GM18861 (cell line): ENCODE data around the gene ISYNA1.

ENCODE experiments used
- ATAC-seq: cut with Tn5 transposase; IDR thresholded peaks from one replicate; pipeline ENCODE4 v1.9.1; 2021; ENCODE audit not compliant: unreplicated experiment

Gene ISYNA1

DNA sequence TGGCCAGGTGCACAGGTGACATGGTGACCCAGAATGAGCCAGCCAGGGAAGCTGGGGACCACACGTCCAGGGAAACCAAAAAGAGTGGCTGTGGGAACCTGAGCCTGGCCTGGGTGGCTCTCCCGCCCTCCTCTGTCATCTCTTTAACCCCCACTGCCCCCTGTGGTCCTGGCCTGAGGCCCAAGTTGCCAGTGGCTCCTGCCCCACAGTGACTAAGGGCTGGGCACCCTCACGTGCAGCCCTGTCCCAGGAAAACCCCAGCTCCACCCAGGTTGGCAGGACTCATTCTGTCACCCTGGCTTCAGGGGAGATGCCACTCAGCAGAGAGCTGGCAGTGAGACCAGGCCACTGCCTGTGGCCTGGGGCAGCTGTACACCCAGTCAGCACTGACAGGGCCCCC, 30.6 kb upstream of the ISYNA1 start:
- ATAC-seq: no peak

DNA sequence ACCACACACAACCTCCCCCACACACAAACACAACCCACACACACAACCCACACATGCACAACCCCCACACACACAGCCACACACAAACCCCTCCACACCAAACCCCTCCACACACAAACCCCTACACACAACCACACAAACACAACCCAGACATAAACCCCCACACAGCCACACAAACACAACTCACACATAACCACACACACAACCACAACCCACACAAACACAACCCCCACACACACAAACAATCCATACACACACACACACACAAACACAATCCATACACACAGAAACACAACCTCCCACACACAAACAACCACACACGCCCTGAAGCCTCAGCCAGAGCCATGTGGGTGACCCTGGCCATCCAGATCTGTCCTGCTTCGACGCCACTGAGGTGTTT, 30.0 kb upstream of the ISYNA1 start:
- ATAC-seq: no peak

DNA sequence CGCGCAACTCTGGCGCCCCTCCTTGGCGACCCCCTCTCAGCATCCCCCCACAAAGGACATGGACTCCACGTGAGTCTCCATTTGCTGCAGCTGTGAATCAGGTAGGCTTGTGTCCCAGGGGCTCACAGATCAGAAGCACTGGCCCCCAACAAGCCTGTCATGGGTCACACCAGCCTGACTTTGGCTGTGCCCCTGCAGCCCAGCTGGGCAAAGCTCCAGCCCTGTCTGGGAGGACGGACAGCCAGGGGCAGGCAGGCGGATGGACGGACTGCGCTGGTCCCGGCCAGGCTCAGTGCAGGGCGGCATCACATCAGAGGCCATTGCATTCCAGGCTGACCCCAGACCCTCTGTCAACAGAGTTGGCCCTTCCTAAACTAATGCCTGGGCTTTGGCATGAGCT, 28.4 kb upstream of the ISYNA1 start:
- ATAC-seq: no peak

DNA sequence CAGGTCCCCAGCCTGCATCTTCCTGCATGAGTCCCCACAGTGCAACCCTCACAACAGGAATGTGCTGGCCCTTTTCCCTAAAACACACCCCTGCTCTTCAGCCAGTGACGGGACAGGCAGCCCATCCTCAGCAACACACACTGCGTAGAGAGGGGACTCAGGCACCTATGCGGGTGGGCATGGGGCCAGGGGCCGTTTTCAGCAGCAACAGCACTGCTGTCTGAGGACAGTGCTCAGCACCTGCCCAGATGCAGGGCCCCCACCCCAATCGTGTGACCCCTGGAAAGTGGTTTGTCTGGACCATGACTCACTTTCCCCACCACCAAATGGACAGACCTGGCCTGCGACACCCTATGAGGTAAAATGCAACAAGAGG, 28.0 kb upstream of the ISYNA1 start:
- no peak for ATAC-seq

DNA sequence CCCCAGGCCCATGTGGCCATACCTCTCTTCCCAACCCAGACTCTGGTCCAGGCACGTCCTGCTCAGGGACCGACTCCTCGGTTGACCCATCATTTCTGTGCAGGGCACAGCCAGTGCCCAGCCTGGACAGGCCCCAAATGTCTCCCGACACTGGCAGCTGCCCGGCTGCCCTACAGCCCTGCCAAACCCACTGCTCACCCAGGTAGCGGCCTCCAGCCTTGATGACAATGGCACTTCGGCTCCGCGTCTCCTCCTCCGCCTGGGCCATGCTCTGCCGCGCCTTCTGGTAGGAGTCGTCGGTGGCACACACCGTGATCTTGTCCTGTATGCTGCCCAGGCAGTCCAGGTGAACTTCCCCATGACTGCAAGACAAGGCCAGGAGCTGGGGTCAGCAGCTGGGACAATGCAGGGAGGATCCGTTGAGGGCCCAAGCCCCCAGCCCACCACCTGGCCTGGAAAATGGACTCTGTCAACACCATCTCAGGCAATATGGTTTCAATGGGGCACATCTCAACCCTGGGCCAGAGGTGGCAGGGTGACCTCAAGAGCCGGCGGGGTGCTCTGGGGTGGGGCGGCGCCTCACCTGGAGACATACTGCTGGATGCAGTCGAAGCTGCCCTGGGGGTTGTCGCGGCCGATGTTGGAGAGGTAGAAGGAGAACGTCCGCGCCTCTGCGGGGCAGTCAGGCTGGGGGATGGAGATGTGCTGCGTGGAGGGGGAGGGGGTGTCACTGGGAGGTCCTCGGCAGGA, 27.5 kb upstream of the ISYNA1 start:
- ATAC-seq: no peak

DNA sequence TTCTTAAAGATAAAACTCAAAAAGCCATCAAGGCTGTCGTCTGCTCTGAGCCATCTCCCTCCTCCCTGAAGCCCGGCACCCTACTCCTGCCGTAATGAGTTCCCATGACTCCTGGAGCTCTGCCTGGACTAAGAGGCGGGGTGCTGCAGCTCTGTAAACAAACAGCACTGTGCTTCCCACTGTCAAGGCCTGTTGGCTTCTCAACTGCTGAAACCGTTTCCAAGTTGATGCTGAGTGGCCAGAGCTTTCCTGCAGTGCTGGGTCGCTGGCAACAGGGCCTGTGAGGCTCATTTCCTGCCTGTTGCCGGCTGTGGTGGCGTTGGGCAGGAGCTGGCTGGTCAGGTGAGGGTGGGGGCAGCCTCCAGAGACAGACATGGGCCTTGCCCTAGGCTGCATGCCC, 26.7 kb upstream of the ISYNA1 start:
- no peak for ATAC-seq

DNA sequence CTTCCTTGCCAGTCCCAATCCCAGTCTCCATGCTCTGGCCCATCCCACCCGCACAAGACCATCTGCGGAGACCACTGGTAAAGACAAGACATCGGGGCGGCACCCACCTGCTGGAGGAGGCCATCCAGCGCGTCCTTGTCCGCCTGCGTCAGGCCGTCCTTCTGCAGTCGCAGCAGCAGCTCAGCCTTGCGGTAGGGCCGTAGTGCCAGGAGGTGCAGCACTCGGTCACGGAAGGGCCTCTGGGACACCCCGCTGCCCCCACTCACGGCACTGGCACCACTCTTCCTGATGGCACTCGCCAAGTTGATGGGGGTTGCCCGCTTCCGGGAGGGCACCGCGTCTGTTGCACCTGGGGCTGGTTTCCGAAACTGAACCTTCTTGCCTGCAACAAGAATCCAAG, 23.5 kb upstream of the ISYNA1 start:
- no peak for ATAC-seq

DNA sequence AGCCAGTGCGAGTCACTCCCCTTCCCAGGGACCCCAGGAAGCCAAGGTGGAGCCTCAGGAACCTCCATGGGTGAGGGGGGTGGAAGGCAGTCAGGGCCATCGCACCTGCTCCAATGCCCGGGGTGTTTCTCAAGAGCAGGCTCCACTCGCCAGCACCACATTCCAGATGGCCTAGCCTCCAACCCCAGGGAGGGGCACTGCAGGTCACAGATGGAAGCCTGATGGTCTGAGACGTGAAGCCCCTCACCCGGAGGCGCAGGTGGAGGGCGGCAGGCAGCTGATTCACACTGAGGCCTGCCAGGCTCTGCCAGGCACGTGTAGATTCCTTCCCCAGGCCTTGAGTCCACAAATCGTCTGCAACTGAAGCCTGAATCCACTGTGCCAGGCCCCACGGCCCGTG, 23.0 kb upstream of the ISYNA1 start:
- no peak for ATAC-seq

DNA sequence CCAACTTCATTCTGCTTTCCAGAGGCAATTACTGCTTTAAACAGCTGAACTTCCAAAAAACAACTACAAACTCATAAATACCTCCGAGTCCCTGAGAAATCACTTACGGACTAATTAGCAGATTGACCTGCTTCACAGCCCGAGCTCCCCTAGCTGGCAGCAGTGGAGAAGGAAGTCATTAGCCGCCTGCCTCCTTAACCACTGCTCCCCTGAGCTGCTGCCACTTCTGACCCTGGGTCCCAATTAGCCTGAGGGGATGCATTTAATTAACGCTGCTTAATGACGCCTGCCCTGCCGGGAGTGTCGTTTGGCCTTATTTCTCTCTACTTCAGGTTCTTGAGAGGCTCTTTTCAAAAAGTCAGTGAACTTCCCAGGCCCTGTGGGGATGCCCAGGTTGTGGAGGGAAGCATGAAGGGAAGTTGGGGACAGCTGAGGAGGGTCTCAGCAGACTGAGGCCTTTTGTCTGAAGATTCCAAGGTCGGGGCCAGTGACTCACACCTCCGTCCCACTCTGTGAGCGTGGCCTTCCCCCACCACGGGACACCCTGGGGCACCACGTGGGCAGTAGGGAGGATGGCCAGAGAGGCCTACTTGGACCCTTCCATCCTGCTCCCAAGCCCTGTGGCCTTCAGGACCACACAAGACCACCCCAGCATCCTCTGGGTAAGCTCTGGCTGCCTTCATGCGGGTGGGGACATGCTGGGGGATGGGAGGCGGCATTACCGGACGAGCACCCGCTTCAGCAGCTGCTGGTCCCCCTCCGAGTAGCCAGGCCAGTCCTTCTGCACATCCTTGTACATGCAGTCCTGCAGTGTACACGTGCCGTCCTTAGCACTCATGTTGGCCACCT, 19.8 kb upstream of the ISYNA1 start:
- ATAC-seq: no peak

DNA sequence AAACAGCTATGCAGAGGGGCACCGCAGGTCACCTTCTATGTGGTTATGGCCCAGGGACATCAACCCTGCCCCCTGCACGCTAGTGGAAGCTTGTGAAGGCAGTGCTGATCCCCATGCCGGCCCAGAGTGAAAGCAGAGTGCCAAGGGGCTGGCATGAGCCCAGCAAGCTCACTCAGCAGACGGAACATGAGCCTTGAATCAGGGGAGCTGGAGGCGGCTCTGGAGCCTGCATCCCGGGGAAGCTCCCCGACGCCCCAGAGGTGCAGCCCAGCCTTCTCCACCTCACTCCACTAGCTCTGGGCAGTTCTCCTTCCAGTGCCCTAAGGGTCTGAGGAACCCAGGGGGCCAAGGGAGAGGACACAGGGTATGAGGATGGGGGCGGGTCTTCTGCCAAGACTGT, 19.0 kb upstream of the ISYNA1 start:
- no peak for ATAC-seq

DNA sequence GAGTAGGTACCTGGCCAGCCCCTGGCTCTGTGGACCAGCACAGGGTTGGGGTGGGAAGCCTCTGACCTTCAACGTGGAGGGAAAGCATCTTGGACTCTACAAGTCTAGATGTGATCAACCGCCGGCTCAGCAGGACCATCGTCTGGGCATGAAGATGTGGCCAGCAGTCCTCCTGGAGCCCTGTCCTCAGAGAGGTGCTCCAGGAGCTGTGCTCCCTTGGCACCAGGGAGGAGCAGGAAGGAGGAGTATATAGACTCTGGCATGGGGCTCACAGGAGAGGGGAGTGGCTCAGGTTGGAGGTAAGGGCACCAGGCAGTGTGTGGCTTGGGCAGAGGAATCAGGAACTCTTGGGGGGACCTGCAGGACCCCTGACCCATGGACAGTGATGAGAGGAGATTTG, 18.3 kb upstream of the ISYNA1 start:
- no peak for ATAC-seq

DNA sequence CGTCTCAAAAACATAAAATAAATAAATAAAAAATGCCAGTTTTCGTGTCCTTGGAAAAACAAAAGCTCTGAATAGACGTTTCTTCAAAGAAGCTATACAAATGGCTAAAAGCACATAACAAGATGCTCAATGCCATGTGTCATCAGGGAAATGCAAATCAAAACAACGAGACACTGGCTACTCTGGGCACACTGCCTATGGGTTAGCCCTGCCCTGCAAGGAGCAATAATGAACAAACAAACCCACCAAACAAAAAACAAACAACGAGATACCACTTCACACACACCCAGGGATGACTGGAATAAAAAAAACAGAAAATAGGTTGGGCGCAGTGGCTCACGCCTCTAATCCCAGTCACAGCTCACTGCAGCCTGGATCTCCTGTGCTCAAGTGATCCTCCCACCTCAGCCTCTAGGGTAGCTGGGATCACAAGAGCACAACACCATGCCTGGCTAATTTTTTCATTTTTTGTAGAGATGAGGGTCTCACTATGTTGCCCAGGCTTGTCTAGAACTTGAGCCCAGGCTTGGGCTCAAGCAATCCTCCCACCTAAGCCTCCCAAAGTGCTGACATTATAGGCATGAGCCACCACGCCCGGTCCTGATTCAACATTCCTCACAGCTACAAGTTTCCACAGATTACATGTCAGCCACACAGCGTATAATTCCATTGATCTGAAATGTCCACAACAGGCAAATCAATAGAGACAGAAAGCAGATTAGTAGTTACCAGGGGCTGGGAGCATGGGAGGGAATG, 15.5 kb upstream of the ISYNA1 start:
- no peak for ATAC-seq

DNA sequence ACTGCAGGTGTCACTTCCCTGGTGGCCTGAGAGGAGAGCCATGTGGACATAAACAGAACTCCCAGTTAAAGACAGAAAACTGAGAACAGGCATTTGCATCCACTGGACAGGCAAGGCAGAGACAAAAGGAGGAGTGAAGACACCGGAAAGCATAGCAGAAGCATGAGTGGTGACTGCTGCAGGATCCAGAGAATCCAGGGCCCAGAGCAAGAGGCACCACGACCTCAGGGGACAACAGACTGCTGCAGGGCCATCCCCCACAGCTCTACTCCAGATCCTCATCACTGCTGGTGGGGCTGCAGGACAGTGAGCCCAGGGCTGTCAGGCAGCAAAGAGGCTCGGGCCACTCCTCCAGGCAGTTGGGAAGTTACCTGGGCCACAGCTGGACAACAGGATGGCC, 14.5 kb upstream of the ISYNA1 start:
- ATAC-seq: no peak

DNA sequence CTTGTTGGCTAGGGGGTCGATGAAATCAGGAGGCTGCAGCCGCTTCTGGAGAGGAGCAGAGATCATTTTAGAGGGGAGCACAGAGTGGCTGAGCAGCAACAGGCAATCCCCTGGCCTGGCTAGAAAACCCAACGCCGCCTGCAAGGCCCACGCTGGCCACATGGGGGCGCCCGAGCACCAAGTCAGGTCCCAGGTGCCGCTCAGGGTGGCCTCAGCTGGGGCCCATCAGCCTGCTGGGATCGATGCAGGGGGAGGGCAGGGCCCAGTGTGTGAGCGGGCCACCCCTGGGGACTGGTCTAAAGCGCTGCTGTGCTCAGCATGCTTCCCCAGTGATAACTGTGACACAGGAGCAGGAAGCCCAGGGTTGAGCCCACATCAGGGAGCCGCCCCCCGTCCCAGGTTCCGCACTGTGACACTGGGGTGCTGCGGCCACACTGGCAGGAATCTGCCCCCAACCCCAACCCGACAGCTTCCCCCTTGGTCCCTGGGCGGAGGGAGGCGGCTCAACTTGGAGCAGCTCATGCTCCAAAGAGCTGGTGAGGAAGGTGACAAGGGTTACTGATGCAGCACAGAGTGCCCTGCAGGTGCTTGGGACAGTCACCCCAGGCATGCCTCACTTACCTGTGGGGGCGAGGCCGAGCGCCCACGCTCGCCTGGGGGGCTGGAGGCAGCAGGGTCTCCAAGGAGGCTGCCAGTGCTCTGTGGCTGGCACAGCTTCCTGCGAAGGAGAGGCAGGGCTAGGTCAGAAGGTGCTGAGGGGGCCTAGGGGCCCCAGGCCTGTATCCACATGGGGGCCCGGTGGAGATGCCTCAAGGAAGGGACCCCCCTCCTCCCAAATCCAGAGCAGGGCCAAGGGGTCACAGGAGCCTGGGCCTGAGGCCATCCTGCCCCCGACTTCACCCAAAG, 13.3 kb upstream of the ISYNA1 start:
- no peak for ATAC-seq

DNA sequence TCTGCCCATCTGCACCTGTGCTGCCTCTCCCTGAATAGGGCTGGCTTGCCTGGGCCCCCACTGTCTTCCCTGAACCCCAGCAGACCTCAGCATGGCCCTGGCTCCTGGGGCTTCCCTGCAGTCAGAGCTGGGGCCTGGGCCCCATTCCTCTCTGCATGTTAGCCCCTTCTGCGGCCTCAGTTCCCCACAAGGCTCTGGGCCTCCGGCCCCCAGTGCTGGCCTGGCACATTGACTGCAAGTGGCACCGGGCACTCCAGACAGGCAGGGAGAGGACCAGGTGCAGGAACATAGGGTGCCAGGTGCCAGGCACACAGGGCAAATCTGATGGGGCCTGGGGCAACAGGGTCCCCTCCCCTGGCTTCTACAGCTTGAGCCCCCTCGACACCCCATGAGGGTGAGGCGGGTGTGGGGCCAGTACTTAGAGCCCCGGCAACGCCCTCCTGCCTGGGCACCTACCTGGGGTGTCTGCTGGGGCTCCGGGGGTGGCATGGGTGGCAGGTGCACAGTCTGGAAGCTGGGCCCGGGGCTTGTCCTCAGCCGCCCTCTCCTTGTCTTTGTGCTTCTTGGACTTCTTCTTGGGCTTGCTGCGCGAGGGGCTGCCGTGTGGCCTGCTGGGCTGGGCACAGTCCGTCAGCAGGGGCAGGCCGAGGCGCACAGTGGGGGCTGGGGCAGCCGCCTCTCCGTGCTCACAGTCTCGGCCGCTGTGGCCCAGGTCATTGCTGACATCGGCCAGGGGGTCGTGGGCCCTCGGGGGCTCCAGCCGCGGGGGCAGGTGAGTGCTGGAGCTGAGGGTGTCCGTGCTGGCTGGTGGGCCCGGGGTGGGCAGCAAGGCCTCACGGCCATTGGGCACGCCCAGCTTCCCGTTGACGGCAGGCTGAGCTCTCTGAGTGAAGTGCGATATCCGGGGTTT, 12.3 kb upstream of the ISYNA1 start:
- ATAC-seq: no peak

DNA sequence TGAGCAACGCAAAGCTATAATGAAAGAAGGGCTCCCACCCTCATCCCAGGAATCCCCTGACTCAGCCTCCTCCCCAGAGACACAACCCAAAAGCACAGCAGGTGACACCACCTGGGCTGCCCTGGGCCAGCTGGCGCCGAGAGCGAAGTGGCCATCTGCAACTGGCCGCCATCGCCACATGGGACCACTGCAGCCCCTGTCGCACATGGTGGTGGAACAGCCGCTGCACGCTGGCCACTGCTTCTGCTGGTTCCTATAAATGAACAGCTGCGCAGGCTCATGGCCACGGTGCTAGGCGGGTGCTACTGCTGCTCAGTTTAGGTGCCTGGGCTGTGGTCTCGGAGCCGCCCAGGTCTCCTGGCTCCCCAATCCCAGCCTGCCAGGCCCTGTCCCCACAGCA, 11.6 kb upstream of the ISYNA1 start:
- ATAC-seq: no peak

DNA sequence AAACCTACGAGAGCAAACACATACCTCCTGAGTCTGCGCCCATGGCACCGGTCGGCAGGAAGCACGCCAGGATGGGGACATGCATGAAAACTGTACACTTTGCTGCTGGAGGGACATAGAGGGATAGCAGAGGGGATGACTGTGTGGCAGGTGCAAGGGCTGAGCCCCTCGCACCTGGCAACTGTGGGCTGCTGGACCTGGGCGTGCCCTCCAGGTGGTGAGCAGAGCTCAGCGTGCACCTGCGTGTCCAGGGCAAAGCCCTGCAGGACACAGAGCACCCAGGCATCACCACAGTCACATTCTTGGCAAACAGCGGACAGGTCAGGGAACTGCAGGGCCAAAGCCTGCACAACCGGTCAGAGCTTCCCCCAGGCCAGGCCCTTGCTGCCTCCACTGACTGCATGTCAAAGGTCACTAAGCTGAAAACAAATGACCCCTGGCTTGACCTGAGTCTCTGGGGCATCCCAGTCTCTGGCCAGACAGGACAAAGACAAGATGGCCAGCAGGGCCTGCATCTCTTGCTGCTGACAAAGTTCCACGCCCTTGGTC, 9.0 kb upstream of the ISYNA1 start:
- no peak for ATAC-seq

DNA sequence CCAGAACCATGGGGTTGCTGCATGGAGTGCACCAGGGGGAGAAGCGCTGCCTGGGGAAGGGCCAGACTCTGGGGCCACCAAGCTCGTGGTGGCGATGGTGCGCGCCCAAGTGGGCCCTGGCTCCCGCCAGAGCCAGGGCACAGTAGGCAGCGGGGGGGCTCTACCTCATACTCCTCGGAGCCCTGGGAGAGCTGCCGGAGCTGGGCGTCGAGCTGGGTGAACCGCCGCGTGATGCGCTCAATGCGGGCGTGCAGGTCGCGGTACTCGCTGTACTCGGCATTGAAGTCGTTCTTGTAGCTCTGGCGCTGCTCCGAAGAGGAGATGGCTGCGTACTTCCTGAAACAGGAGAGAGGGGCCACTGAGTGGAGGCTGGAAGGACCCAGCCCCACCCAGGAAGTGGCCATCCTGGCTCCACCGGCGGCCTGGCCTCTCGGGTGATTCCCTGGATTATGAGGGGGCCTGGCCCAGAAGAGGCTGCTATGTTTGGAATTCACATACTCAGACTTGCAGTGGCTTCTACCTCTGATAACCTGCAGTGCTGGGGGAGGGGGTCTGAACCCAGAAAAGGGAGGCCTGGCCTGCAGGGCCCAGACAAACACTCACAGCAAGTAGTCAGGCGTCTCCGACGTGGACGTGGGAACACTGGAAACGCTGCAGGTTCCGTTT, 8.3 kb upstream of the ISYNA1 start:
- ATAC-seq: no peak
